Eye (tissue), 1 donor: ENCODE data around the gene UBE2F.
"Not testable (repeated sequence)": the region's sequence is repeated elsewhere in the genome, so short reads cannot be mapped to it uniquely, and the experiment has no call there.

ENCODE experiments used
- DNase-seq: peaks from one replicate; pipeline ENCODE4 v3.0.0-alpha.2; 2015

Gene UBE2F

GRCh38 chr2:238057696-238058575 is 91.1 kb downstream of the UBE2F start:
- DNase-seq = not testable (repeated sequence)

DNA sequence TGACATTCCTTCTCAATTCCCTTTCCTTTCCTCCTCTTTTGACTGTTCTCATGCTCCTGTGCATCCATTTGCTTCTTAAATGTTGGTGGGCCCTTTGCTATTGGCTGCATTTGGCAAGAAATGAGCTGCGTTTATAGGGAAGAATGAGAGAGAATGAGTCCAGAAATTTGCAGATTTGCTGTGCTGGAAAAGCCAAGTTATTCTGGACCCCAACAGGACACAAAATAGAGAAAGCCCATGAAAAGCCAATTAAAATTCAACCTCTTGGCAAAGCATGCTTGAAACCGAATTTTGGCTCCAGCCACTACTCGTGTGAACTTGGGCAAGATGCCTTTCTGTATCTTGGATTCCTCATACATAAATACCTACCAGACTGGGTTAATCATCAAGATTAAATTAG is 92.7 kb downstream of the UBE2F start:
- DNase-seq = no peak

GRCh38 chr2:238060096-238060541 is 93.3 kb downstream of the UBE2F start:
- DNase-seq = no peak

- peak; percentile 99 for DNase-seq
Observed at GRCh38 chr2:238060542-238061314, 93.9 kb downstream of the UBE2F start, which contains the start of gene SCLY. Gene SCLY, plus strand, starts transcription at chr2:238061001. Its CDS starts 54 bp downstream, at chr2:238061055.

GRCh38 chr2:238061315-238062202 is 94.7 kb downstream of the UBE2F start:
- DNase-seq = peak; percentile 75

DNA sequence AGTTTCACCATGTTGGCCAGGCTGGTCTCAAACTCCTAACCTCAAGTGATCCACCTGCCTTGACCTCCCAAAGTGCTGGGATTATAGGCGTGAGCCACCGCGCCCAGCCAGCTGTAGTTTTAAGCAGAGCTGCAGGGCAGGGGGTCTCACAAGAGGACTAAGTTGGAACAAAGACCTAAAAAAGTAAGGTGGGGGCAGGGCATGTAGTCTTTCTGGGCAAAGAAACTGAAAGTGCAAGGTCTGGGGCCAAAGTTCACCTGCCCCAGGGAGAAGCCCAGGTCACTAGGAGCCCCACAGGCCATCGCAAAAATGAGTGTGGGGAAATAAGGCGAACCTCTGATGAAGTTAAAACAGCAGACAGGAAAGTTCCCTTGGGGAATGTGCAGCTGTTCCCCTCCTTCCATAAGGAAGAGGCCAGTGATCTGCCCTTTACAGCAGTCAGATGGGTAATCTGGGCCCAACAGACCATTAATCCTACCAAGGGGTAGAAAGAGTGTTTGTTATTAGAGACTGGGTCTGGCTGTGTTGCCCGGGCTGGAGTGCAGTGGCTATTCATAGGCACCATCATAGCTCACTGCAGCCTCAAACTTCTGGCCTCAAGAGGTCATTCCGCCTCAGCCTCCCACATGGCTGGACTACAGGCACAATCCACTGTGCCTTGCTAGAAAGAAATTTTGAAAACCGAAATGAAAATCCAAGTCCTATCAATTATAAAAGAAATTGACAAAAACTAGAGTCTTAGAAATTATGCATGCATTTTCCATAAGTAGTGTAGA is 96.8 kb downstream of the UBE2F start:
- DNase-seq = no peak

DNA sequence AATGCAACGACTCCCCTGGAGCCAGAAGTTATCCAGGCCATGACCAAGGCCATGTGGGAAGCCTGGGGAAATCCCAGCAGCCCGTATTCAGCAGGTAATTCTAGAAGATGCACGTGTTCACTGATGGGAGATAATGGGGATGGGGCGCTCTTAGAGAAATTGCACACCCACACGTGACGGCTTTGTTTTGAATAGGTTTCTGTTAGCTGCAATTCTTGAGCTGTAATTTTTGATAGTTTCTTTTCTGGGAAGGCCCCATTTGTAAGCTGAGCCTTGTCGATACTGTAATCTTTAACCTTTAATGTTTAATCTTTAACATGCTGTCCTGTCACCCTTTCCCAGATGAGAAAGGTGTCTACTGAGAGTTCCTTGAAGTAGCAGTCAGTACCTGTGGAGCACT is 97.6 kb downstream of the UBE2F start:
- DNase-seq = no peak

DNA sequence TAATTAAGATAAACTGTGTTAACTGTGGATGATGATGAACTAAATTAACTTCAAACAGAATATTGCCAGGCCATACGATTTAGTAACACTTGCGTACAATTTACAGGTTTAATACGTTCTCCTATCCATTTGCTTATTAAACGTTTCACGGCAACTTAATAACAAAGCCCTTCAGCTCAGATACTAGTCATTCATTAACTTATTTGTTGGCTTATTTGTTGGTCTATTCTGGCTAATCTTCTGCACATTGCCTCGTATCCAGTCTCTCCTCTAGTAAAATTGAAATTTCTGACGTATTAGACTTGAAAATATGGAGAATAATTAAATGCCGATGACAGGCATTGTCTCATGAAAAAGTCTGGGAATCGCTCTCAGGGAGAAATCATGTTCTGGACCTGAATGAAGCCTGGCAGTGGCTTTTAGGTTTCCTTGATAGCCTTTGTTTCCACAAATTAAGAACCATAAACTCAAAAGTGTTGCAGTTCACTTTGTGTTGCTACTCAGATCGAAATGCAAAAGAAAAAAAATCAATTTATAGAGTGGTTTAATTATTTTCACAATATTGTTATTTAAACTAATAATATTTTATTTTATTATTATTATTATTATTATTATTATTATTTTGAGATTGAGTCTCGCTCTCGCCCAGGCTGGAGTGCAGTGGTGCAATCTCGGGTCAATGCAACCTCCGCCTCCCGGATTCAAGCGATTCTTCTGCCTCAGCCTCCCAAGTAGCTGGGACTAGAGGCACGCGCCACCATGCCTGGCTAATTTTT is 98.4 kb downstream of the UBE2F start:
- DNase-seq = no peak

DNA sequence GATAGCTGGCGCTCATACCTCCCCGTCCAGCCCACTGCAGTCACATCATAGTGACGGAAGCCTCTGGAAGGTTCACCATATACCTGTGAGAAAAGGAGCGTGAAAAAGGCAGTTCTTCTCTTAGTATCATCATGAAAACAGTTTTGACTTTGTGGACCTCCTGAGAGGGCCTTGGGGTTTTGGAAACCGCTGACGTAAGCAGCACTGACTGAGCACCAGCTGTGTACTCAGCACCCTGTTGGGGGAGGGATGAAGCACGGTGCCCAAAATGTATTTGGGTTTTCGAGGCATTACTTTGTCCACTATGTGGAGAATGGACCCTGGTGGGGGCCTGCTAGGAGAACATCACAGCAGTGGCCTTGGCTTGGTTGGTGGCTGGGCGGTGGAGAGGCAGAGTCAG is 99.4 kb downstream of the UBE2F start:
- DNase-seq = no peak

DNA sequence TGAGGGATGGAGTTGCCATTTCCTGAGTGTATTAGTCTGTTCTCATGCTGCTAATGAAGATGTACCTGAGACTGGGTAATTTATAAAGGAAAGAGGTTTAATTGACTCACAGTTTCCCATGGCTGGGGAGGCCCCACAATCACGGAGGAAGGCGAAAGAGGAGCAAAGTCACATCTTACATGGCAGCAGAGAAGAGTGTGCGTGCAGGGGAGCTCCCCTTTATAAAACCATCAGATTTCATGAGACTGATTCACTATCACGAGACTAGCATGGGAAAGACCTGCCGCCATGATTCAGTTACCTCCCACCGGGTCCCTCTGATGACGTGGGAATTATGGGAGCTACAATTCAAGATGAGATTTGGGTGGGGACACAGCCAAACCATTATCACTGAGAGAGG is 99.9 kb downstream of the UBE2F start:
- not testable (repeated sequence) for DNase-seq

DNA sequence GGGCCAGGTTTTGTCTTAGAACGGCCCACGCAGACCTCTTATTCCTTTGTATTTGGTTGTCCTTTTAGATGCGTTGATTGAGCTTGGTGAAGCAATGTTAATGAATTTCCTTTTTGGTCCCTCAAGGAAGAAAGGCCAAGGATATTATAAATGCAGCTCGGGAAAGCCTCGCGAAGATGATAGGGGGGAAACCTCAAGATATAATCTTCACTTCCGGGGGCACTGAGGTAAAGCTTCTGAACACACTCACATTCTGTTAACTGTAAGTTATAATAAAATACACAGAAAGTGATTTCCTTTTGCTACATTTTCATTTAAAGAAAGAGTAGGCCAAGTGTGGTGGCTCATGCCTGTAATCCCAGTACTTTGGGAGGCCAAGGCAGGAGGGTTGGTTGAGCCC is 101.1 kb downstream of the UBE2F start:
- no peak for DNase-seq

DNA sequence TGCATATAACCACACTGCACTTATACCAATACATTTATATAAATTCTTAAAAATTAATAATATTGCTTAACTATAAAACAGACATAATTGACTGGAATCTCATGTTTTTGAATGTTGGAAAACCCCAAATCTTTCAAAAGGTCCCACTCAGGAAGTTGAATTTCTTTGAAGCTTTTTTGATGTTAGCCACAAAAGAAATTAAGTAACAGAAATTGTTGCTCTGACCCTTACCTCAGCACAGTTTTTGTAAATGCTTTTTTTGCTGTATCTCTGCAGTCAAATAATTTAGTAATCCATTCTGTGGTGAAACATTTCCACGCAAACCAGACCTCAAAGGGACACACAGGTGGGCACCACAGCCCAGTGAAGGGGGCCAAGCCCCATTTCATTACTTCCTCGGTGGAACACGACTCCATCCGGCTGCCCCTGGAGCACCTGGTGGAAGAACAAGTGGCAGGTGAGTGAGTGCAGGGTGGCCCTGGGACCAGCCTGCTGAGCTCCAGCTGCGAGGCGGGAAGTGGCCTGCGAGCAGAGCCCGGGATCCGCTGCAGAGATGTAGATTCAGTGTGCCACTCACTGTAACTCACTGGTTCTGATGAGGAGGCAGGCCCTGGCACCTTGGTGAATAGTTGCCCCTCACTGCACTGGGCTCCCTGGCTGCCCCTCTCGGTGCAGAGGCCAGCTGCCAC is 102.4 kb downstream of the UBE2F start:
- DNase-seq = no peak

- no peak for DNase-seq
Observed at GRCh38 chr2:238069877-238070276, 103.1 kb downstream of the UBE2F start.

DNA sequence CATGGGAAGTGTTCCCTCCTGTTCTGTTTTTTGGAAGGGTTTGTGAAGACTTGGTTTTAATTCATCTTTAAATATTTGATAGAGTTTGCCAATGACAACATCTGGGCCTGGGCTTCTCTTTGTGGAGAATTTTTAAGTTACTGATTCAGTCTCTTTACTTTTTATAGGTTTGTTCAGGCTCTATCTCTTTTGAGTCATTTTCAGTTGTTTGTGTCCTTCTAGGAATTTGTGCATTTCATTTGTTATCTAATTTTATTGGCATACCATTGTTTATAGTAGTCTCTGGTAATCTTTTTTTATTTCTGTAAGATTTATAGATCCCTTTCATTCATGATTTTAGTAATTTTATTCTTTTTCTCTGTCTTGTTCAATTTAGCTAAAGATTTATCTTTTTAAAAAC is 108.6 kb downstream of the UBE2F start:
- no peak for DNase-seq

GRCh38 chr2:238077292-238077691 is 110.5 kb downstream of the UBE2F start:
- DNase-seq = no peak

- no peak for DNase-seq
Observed at GRCh38 chr2:238079874-238080327, 113.1 kb downstream of the UBE2F start.

- DNase-seq = no peak
Observed at GRCh38 chr2:238080518-238080917, 113.7 kb downstream of the UBE2F start.

DNA sequence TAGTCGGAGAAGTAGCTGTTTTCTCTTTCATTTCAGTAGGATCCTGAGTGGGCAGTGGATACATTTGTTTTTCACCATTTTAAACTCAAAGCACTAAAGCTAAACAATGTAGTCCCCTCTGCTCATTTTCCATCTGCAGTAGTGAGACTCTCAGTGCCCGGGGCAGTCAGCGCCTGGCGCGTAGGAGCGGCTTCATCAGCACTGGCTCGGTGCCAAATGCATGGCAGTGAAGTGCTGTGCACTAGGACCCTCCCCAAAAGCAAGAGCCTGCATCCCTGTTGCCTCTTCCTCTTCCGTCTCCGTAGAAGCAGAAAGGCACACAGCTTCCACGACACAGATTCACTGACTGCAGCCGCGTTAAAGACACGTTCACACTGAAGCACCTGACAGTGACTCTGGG is 114.3 kb downstream of the UBE2F start:
- DNase-seq = no peak

DNA sequence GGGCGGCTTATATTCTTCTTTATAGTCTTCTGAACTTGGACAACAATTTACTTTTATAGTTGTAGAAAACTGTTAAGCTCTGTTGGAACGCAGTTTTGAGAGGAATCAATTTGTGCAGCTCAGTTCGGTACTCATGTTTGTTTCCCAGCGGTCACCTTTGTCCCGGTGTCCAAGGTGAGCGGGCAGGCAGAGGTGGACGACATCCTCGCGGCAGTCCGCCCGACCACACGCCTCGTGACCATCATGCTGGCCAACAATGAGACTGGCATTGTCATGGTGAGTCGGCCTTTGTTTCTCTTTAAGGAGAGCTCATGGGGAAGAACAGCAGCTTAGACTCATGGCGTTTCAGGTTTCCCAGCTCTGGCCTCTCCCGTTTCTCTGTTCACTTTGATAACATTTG is 114.7 kb downstream of the UBE2F start:
- no peak for DNase-seq

- no peak for DNase-seq
Observed at GRCh38 chr2:238082151-238082550, 115.3 kb downstream of the UBE2F start.

DNA sequence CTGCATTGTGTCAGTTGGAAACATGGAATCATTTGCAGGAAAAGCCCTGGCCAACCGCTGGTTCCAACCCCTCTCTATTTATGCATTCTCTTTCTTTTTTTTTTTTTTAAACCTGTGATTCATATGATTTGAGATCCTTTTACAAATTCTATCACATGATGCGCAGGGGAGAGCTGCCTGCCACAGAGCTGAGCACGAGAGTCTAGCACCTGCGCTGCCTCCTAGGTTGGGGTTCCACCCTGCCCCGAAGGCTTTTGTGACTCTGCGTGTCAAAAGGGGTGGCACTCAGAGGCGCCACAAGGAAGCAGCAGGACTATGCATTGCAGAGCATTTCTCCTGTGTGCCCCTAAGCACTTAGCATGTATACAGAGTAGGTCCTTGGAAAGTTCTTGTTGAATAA is 116.0 kb downstream of the UBE2F start:
- no peak for DNase-seq
